Fibroblast of peridontal ligament (primary cell): Measurements from ENCODE around the gene HOXA3.

Experiments
- DNase-seq: peaks from one replicate; pipeline ENCODE4 v3.0.0-alpha.2; 2010; ENCODE audit errors: extremely low read depth

HOXA3 gene

GRCh38 chr7:27166531-27167505, 14.4 kb upstream of the HOXA3 start:
- DNase-seq, result no peak

GRCh38 chr7:27165996-27166530, 13.7 kb upstream of the HOXA3 start:
- DNase-seq, result no peak

- DNase-seq, result no peak
Measured at GRCh38 chr7:27165089-27165995, 13.0 kb upstream of the HOXA3 start, which contains the start of gene HOXA9. TSS of gene HOXA9 (minus strand) at chr7:27165537. CDS start at chr7:27165457, 80 bp downstream.

- no peak for DNase-seq
Measured at GRCh38 chr7:27164367-27165088, 12.1 kb upstream of the HOXA3 start.

- DNase-seq, result no peak
Measured at GRCh38 chr7:27164045-27164366, 11.6 kb upstream of the HOXA3 start.

GRCh38 chr7:27163288-27164044, 11.1 kb upstream of the HOXA3 start:
- no peak for DNase-seq

GRCh38 chr7:27162561-27163287, 10.3 kb upstream of the HOXA3 start:
- no peak for DNase-seq

GRCh38 chr7:27161721-27162560, 9.6 kb upstream of the HOXA3 start:
- DNase-seq, result no peak

GRCh38 chr7:27161214-27161720, 8.9 kb upstream of the HOXA3 start:
- DNase-seq, result no peak

- DNase-seq, result peak; percentile 77
Measured at GRCh38 chr7:27160546-27161213, 8.3 kb upstream of the HOXA3 start.

GRCh38 chr7:27160145-27160545, 7.8 kb upstream of the HOXA3 start:
- no peak for DNase-seq

GRCh38 chr7:27159266-27160144, 7.1 kb upstream of the HOXA3 start:
- no peak for DNase-seq

- DNase-seq, result no peak
Measured at GRCh38 chr7:27158436-27159265, 6.3 kb upstream of the HOXA3 start.

GRCh38 chr7:27157702-27158431, 5.5 kb upstream of the HOXA3 start:
- DNase-seq, result no peak

- no peak for DNase-seq
Measured at GRCh38 chr7:27156916-27157701, 4.7 kb upstream of the HOXA3 start.
